Activated CD8-positive, alpha-beta T cell treated with anti-CD3 and anti-CD28 coated beads for 36 hours (primary cell): ENCODE measurements around the gene CLDN6. TPM values are rescaled to one million over a fixed set of nuclear protein-coding genes. Genes with fewer than 3 reads are reported as not detected.

ENCODE experiments used
- ATAC-seq: fragments of 200-7000 bp; cut with Tn5 transposase; one replicate; pipeline ENCODE4 v1.10.0; 2021; ENCODE audit warnings: mild to moderate bottlenecking, moderate library complexity
- CTCF ChIA-PET: fragments of 350-600 bp; sonication (Branson Sonifier 250); formaldehyde crosslinking; loops from one replicate; lab custom pipeline; 2021; ENCODE audit warnings: antibody characterized with exemption; lab: Charles Lee
- POLR2A ChIA-PET: fragments of 350-600 bp; sonication (Branson Sonifier 250); formaldehyde crosslinking; loops from one replicate; lab custom pipeline; 2021; ENCODE audit warnings: antibody characterized with exemption; lab: Charles Lee
- DNase-seq: peaks from one replicate; pipeline ENCODE4 v3.0.0-alpha.2; 2020
- H3K27ac Mint-ChIP-seq: one replicate; pipeline ENCODE4 v1.8.0; 2021; ENCODE audit warnings: mild to moderate bottlenecking, mixed read lengths
- H3K27me3 Mint-ChIP-seq: one replicate; pipeline ENCODE4 v1.8.0; 2021; ENCODE audit warnings: mixed read lengths
- H3K36me3 Mint-ChIP-seq: one replicate; pipeline ENCODE4 v1.8.0; 2021; ENCODE audit warnings: low read depth, mixed read lengths
- H3K4me1 Mint-ChIP-seq: one replicate; pipeline ENCODE4 v1.8.0; 2021; ENCODE audit warnings: low read depth, mixed read lengths
- H3K4me3 Mint-ChIP-seq: one replicate; pipeline ENCODE4 v1.8.0; 2021; ENCODE audit warnings: mild to moderate bottlenecking, moderate library complexity, mixed read lengths
- H3K9me3 Mint-ChIP-seq: one replicate; pipeline ENCODE4 v1.8.0; 2021; ENCODE audit warnings: mixed read lengths
- CTCF ChIP-seq: fragments of 200-600 bp; IDR thresholded peaks from one replicate; pipeline ENCODE4 v1.8.0; 2022; ENCODE audit warnings: antibody characterized with exemption, mild to moderate bottlenecking
- intact Hi-C: fragments of 100-400 bp; cut with micrococcal nuclease; formaldehyde crosslinking; loops from one replicate; pipeline ENCODE4 v1.10.0; 2022
- total RNA-seq, 2 experiments: library from RNA; stranded (reverse); gene quantifications; one replicate each; pipeline ENCODE4 v1.2.3, GENCODE V29; 2021

Gene CLDN6
- total RNA-seq, 2 experiments from 2014 or later = not detected

- ChIA-PET CTCF (interaction anchor here (1.0 to 2.6 kb wide), 9 partner anchors 14 to 58 kb away, joined by 3 to 14 read pairs (median 7); partner anchors contain the start of genes KREMEN2 and PAQR4), POLR2A (no interaction called here)
- no peaks in the 10 kb centered on the region for H3K9me3 Mint-ChIP-seq
- peak; percentile 97 for TF ChIP-seq CTCF
- H3K36me3 Mint-ChIP-seq = peaks cover 4% of the 10 kb centered on the region
- peak overlapping the region; percentile 27 for H3K4me3 Mint-ChIP-seq
- intact Hi-C loops = no loop called here
- DNase-seq = peak; percentile 82
- no peak overlapping the region for H3K27ac Mint-ChIP-seq
- H3K27me3 Mint-ChIP-seq = no peaks in the 10 kb centered on the region
- H3K4me1 Mint-ChIP-seq = peaks cover 9% of the 10 kb centered on the region
- ATAC-seq = peak; percentile 62
Observed at GRCh38 chr16:2983706-2984136, 34.3 kb downstream of the CLDN6 start.

- H3K9me3 Mint-ChIP-seq = no peaks in the 10 kb centered on the region
- no peak overlapping the region for H3K27ac Mint-ChIP-seq
- no peak overlapping the region for H3K4me3 Mint-ChIP-seq
- DNase-seq = no peak
- peaks cover 13% of the 10 kb centered on the region for H3K4me1 Mint-ChIP-seq
- no peak for TF ChIP-seq CTCF
- POLR2A ChIA-PET = no interaction called here
- peaks cover 14% of the 10 kb centered on the region for H3K36me3 Mint-ChIP-seq
- no peaks in the 10 kb centered on the region for H3K27me3 Mint-ChIP-seq
- intact Hi-C loops = no loop called here
- CTCF ChIA-PET = interaction anchor here (1.0 to 2.5 kb wide), 6 partner anchors 13 to 49 kb away, joined by 3 to 14 read pairs (median 8); partner anchors contain the start of genes KREMEN2 and PAQR4
- ATAC-seq = no peak
Observed at GRCh38 chr16:2982402-2982801, 35.6 kb downstream of the CLDN6 start.

- POLR2A ChIA-PET = interaction anchor here (0.7 to 2.9 kb wide), 3 partner anchors 10 to 14 kb away, joined by 4 to 16 read pairs (median 6); partner anchors contain the start of gene PAQR4
- Mint-ChIP-seq H3K27me3 (no peaks in the 10 kb centered on the region), H3K4me1 (peaks cover 13% of the 10 kb centered on the region), H3K4me3 (peak overlapping the region; percentile 87), H3K27ac (no peak overlapping the region), H3K36me3 (peaks cover 19% of the 10 kb centered on the region), H3K9me3 (no peaks in the 10 kb centered on the region)
- intact Hi-C loops = no loop called here
- no peak for DNase-seq
- no peak for ATAC-seq
- CTCF ChIA-PET = interaction anchor here (0.7 to 2.5 kb wide), 6 partner anchors 10 to 50 kb away, joined by 3 to 14 read pairs (median 6); partner anchors contain the start of genes KREMEN2 and PAQR4
- no peak for TF ChIP-seq CTCF
Observed at GRCh38 chr16:2981899-2982250, 36.1 kb downstream of the CLDN6 start.

GRCh38 chr16:2981177-2981898 is 36.6 kb downstream of the CLDN6 start:
- Mint-ChIP-seq H3K36me3 (peaks cover 23% of the 10 kb centered on the region), H3K27me3 (no peaks in the 10 kb centered on the region), H3K4me1 (peaks cover 13% of the 10 kb centered on the region), H3K27ac (peak overlapping the region; percentile 86), H3K4me3 (peak overlapping the region; percentile 87), H3K9me3 (no peaks in the 10 kb centered on the region)
- ChIA-PET CTCF (interaction anchor here (0.7 to 2.6 kb wide), 9 partner anchors 9 to 101 kb away, joined by 3 to 10 read pairs (median 4); no protein-coding TSS in a partner anchor), POLR2A (interaction anchor here (0.6 to 3.6 kb wide), 7 partner anchors 10 to 449 kb away, joined by 4 to 20 read pairs (median 4); partner anchors contain the start of gene PAQR4)
- no peak for TF ChIP-seq CTCF
- intact Hi-C loops = no loop called here
- ATAC-seq = no peak
- no peak for DNase-seq
